HG03025 (cell line): ENCODE results near the gene CELF2.
A peak's percentile ranks its signal among the peaks of the same experiment; 100 is the strongest.
"Not testable (repeated sequence)": the region's sequence is repeated elsewhere in the genome, so short reads cannot be mapped to it uniquely, and the experiment has no call there.

Experiments
- ATAC-seq: cut with Tn5 transposase; IDR thresholded peaks from one replicate; pipeline ENCODE4 v1.9.1; 2021; ENCODE audit warnings: mild to moderate bottlenecking, moderate library complexity; ENCODE audit not compliant: unreplicated experiment, low FRiP score

The CELF2 gene

DNA sequence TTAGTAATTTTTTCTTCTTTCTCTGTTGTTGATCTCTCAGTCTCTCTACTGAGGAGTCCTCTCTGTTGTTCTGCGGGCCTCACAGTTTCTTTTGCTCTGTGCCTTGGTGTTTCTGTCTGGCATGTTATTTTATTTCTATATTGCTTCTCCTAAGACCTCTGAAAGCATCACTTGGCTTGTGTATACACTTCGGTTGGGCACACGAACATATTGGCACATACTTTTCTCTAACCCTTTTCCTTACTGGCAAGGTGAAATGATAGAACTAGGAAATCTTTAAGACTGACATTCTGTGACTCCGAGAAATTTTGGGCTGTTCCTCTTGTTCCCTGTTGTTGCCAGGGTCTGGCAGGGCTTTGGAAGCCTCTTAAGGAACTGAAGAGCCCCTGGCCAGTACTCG, 148.9 kb downstream of the CELF2 start:
- ATAC-seq = no peak

DNA sequence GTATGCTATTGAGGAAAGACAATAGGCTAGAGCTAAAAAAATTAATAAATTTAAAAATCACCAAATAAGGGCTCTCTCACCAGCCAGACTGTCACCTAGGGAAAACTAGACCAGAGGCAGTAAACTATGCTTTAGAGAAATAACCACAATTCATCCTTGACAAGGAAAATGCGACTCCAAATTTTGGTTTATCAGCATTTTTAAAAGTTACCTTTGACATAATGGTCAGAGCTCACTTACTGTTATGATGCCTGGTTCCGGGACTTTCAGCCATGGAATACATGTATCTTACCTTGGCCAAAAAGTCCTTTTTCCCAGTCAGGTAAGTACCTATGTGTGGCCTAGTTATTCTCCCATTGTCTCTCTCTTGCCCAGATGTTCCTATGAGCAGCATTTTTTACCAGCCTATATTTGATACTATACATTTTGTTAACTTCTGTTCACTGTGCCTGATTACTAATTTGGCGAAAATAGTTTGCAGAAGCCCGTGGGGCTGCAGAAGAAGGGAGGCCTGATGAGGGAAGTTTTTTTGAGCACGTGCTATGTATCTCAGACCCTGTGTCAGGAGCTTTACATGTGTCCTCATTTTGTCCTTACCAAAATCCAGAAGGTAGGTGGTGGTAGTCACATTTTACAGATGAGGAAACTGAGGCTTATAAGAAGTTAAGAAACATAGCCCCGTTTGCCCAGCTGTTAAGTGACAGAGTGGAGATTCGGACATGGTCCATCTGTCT, 149.7 kb downstream of the CELF2 start:
- no peak for ATAC-seq

DNA sequence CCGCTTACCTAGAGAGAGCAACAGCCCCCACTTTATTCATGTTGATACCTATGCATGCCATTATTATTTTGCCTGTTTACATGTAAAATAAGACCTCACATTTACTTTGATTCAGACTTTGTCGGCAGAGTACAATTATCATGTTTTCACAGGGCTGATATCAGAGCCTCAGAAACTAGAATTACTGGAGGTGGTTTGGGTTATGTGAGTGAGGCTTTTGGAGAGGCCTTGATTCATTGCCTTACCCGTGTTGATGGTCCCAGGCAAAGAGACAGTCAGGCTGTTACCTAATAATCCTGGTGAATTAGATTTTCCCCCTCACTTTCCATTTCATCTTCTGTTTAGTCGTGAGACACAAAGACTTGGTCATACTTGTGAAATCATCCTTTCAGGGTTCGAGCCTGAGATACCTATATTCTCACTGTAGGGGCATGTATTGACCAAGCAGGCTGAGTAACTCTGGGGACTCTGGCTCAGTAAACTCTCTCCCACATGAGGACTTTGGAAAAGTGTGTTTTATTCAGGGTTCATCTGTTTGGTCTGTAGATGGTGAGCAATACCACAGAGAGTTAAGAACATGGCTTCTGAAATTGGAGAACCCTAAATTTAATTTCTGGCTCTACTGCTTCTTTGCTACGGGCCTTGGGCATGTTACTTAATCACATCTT, 150.9 kb downstream of the CELF2 start:
- ATAC-seq = no peak

GRCh38 chr10:11169976-11170375, 152.3 kb downstream of the CELF2 start:
- ATAC-seq = no peak

- no peak for ATAC-seq
These were observed 152.9 kb downstream of the CELF2 start for GRCh38 chr10:11170574-11170973.

DNA sequence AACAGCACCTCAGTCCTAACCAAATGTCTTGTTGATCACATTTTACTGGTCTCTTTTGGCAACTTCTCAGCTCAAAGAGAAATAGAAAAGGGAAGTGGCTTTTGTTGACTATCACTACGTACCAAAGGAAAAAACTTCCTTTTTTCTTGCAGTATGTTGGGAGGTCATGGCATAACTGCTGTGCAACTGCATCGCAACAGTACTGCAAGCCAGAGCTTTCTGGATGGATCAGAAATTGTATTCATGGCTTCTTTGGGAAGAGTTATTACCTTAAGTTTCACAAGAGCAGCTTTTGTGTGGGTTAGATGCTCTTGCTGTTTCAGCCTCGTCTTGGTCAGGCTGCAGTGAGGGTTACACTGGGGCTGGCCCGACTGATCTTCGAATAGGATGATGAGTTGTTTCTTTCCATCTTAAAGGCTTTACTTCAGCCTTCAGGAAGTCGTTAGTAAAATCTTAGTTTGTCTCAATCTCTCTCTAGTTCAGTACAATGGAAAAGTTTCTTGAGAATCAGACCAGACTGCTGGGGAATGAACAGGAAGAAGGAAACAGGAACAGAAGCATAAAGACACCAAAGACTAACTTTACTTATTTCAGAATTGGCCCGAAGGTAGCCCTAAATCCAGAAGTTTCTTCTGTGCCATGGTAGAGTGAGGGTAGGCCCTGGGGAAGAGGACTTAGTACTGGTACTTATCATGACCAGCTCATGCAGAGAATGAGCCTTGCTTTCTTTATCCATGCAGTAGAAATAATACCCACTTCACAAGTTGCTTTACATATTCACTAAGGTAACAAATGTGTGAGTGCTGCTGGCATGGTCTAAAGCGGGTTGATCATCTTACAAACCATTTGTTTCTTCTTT, 153.6 kb downstream of the CELF2 start:
- peak; percentile 25 for ATAC-seq

GRCh38 chr10:11173042-11173441, 155.4 kb downstream of the CELF2 start:
- no peak for ATAC-seq

DNA sequence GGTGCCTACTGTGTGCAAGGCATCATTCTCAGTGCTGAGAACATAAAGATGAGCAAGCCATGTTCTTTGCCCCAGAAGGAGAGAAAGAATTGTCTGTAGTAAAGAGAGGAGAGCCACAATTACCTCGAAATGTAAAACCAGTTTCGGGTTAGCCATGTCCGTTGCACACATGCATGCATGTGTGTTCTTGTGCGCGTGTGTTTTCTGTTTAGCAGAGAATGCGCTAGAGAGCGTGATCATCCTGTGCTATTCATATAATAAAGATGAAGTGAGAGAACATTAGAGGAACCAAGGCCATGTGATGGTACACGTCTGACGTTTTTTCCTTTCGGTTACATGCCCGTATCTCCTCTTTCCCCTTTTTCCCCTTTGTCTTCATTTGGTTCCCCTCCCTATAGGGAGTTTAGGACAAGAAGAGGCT, 158.2 kb downstream of the CELF2 start:
- peak; percentile 36 for ATAC-seq

DNA sequence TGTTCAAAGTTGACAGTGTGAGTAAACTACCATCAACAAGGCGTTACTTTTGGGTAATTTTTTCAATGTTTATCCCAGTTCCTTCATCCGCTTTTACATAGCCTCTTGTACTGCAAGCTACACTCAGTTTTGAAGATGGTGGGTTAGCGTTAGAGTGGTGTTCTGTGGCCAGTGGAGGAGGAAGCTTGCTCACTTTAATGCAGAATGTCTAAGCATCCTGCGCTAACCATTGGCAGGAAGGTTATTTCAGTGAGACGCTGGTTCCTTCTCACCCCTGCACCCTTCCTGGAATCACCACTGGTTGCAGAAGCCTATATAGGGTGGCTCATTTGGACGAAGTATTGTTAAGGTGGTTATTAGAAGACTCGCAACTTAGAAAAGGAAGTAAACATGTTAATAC, 159.1 kb downstream of the CELF2 start:
- ATAC-seq = no peak

DNA sequence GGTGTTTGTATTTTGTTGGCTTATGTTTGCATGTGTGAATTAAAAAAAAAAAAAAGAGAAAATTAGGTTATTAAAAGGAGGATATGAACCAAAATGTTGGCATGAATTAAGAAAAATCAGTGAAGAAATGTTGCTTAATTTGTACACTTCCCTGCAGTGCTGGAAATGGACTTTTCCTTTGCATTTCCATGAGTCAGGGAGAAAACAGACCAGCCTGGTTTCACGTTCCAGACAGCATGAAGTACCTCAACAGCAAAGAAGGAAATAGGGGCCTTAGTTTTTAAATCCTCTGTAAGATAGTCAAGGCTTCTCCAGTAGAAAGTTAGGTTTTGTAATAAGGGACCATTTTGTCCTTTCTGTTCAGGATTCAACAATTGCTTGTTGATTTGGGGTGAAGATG, 159.7 kb downstream of the CELF2 start:
- ATAC-seq = no peak

DNA sequence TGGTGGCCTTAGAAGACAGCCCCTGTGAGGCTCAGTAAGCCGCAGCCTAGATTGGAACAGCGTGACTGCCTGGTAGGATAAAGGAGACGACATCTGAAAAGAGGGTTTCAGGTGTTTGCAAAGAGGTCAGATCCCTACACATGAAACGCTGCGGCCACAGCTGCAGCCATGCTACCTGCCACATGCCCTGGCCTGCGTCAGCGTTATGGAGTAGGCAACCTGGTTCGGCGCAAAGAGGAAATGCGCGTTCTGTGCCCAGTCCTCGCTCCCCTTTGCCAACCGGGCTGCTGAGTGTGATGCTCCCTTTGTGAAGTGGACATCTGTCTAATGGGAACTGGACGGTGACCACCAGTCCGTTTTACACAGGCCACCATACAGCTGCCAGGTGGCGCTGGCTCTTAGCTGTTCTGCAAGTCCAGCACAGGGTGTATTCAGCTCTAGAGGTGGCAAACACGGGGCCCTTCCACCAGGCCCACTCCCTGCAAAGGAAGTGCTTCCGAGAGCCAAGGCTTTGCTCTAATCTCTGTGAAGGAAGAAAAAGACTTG, 160.3 kb downstream of the CELF2 start:
- ATAC-seq = no peak

DNA sequence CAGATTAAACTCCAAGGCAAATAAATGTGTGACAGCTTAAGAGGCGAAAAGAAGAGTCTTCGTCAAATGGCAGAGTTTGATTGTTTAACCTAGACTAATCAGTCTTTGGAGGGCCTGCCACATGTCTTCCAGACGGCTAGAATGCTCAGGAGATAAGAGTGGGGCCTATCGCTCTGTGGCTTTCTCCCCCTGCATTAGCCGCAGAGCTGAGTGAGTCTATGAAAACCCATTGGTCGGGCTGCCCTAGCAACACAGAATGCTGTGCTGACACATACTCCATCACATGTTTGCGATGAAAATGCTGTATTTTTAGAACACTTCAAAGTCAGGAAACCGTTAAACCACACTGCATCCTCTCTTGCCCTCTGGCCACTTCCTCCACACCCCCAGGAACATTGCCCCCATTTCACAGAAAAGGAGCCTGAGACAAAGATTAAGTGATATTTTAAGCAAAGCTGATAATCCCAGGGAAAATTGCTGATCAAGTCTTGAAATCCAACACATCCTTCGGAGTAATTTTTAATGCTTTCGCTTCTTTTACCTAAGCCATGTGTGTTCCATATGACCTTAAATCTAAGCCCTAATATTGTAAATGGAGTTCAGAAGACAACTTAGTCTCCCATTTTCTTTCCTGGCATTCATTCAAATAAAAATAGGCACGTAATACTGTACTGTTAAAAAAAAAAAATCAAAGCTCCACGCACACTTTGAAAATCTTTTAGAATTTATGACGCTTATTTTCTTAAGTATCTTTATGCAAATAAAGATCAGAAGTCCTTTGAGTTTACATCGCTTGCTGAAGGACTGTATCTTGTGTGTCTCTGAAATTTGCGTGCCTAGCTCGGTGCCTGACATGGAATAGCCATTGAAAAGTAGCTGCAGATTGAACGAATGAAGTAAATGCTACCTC, 161.2 kb downstream of the CELF2 start:
- peak; percentile 67 for ATAC-seq

GRCh38 chr10:11179516-11180105, 161.9 kb downstream of the CELF2 start:
- no peak for ATAC-seq

DNA sequence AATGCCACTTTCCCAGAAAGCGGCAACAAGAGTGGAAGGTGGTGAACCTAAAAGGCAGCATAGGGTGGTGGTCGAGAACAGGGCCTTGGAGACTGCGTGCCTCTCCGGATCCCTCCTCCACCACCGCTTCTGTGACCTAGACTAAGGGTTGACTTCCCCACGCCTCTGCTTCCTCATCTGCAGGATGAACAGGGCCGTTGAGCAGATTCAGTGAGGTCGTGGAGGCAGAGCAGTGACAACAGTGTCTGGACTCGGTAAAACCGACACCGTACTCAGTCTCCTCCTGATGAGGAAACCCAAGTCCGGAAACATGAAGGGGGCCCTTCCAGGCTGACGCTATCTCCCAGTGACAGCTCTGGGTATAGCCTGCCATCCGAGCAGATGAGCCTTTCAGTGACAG, 162.6 kb downstream of the CELF2 start:
- peak; percentile 33 for ATAC-seq

- ATAC-seq = no peak
These were observed 164.3 kb downstream of the CELF2 start for GRCh38 chr10:11181978-11182377.

DNA sequence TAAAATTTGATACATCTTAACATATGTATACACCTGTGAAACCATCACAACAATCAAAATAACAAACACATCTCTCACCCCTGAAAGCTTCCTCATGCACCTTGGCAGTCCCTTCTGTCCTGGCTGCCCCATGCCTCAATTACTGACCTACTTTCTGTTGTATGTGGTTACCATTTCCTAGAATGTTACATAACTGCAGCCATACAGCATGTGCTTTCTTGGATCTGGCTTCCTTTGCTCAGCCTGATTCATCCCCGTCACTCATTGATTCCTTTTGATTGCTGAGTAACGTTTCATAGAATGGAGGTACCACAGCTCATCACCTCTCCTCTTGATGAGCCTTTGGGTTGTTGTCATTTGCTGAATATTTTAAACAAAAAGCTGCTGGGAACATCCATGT, 165.3 kb downstream of the CELF2 start:
- no peak for ATAC-seq

DNA sequence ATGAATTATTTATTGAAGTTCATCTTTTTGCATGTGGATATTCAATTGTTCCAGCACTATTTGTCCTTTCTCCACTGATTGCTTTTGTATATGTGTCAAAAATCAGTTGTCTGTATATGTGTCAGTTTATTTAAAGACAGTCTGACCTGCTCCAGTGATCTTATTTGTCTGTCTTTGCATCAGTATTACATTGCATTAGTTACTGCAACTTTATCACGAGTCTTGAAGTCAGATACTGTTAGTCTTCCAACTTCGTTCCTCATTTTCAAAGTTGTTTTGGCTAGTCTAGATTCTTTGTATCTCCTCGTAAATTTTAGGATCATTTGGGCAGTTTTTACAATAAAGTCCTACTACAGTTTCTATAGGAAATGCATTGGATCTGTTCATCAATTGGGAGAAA, 166.4 kb downstream of the CELF2 start:
- ATAC-seq = no peak

DNA sequence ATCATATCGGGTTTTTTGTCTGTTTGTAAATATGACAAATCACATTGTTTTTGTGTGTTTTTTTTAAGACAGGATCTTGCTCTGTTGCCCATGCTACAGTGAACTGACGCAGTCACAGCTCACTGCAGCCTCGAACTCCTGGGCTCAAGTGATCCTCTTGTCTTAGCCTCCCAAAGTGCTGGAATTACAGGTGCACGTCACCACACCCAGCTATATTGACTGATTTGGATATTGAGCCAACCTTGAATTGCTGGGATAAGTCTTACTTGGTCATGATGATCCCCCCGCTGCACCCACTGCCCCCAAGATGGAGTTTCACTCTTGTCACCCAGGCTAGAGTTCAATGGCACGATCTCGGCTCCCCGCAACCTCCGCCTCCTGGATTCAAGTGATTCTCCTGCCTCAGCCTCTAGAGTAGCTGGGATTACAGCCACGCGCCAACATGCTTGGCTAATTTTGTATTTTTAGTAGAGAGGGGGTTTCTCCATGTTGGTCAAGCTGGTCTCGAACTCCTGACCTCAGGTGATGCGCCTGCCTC, 167.5 kb downstream of the CELF2 start:
- ATAC-seq = not testable (repeated sequence)

DNA sequence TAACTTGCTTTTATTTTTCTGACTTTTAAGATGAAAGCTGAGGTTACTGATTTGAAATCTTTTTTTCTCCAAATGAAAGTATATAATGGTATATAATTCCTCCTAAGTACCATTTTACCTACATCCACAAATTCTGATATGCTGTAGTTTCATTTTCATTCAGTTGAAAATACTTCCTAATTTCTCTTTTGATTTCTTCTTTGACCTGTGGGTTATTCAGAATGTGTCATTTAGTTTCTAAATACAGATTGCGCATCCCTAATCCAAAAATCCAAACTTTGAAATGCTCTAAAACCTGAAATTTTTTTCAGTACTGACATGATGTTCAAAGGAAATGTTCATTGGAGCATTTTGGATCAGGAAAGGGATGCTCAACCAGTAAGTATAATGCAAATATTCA, 168.7 kb downstream of the CELF2 start:
- ATAC-seq = no peak
